Neural progenitor cell (in vitro differentiated cells): ENCODE data around the gene CDKN2B. TPM values are rescaled to one million over a fixed set of nuclear protein-coding genes. Genes with fewer than 3 reads are reported as not detected.

Source experiments
- DNase-seq: peaks from one replicate; pipeline ENCODE4 v3.0.0-alpha.2; 2016; ENCODE audit warnings: low spot score
- H2AFZ ChIP-seq: fragments of 200-600 bp; sonication (generic); replicated peaks from 2 replicates; pipeline ENCODE4 v1.6.1; 2016; ENCODE audit warnings: antibody characterized with exemption
- H3F3A ChIP-seq: fragments of 200-600 bp; sonication (generic); 2 replicates; pipeline ENCODE4 v1.6.1; 2016; ENCODE audit warnings: antibody characterized with exemption, low read depth
- H3K27ac ChIP-seq: fragments of 200-600 bp; sonication (generic); 2 replicates; pipeline ENCODE4 v1.5.1; 2016; ENCODE audit warnings: mild to moderate bottlenecking
- H3K27me3 ChIP-seq: fragments of 200-600 bp; sonication (generic); 2 replicates; pipeline ENCODE4 v1.6.1; 2016; ENCODE audit warnings: mild to moderate bottlenecking, moderate library complexity
- H3K36me3 ChIP-seq: fragments of 200-600 bp; sonication (generic); 2 replicates; pipeline ENCODE4 v1.5.1; 2016
- H3K4me1 ChIP-seq: fragments of 200-600 bp; sonication (generic); 2 replicates; pipeline ENCODE4 v1.6.1; 2016; ENCODE audit warnings: mixed run types
- H3K4me2 ChIP-seq: fragments of 200-600 bp; sonication (generic); 2 replicates; pipeline ENCODE4 v1.6.1; 2016
- H3K4me3 ChIP-seq: fragments of 200-600 bp; sonication (generic); 2 replicates; pipeline ENCODE4 v1.5.1; 2016
- H3K79me2 ChIP-seq: fragments of 200-600 bp; sonication (generic); 2 replicates; pipeline ENCODE4 v1.6.1; 2016; ENCODE audit warnings: low read depth
- H3K9ac ChIP-seq: fragments of 200-600 bp; sonication (generic); 2 replicates; pipeline ENCODE4 v1.6.1; 2016
- H3K9me3 ChIP-seq: fragments of 200-600 bp; sonication (generic); 2 replicates; pipeline ENCODE4 v1.5.1; 2016; ENCODE audit warnings: low read depth
- H4K20me1 ChIP-seq: fragments of 200-600 bp; sonication (generic); 2 replicates; pipeline ENCODE4 v1.6.1; 2016; ENCODE audit warnings: low read depth
- H3K27ac Mint-ChIP-seq: 3 replicates; pipeline ENCODE4 v1.8.0; 2021; ENCODE audit warnings: mixed read lengths
- H3K27me3 Mint-ChIP-seq: 2 replicates; pipeline ENCODE4 v1.8.0; 2022; ENCODE audit warnings: low read depth, mild to moderate bottlenecking, inconsistent platforms, moderate library complexity, mixed read lengths; ENCODE audit not compliant: insufficient read depth
- H3K36me3 Mint-ChIP-seq: 3 replicates; pipeline ENCODE4 v1.8.0; 2021; ENCODE audit warnings: mixed read lengths
- H3K4me1 Mint-ChIP-seq: 3 replicates; pipeline ENCODE4 v1.8.0; 2021; ENCODE audit warnings: mixed read lengths
- H3K4me3 Mint-ChIP-seq: 3 replicates; pipeline ENCODE4 v1.8.0; 2021; ENCODE audit warnings: mild to moderate bottlenecking, moderate library complexity, mixed read lengths
- H3K9me3 Mint-ChIP-seq: 3 replicates; pipeline ENCODE4 v1.8.0; 2020; ENCODE audit warnings: mixed read lengths
- CTCF ChIP-seq: fragments of 200-600 bp; sonication (generic); IDR thresholded peaks from 2 replicates; pipeline ENCODE4 v1.5.1; 2017; ENCODE audit warnings: antibody characterized with exemption, mild to moderate bottlenecking
- EZH2 ChIP-seq: fragments of 200-600 bp; sonication (generic); IDR thresholded peaks from 2 replicates; pipeline ENCODE4 v1.6.1; 2017; ENCODE audit warnings: antibody characterized with exemption, mild to moderate bottlenecking, moderate library complexity
- EZH2phosphoT487 ChIP-seq: fragments of 200-600 bp; sonication (generic); IDR thresholded peaks from 2 replicates; pipeline ENCODE4 v1.6.1; 2017; ENCODE audit warnings: antibody characterized with exemption
- total RNA-seq: library from RNA; depleted of rRNA; stranded (reverse); fragments of >200 nt; gene quantifications from 2 replicates; pipeline ENCODE4 v1.2.3, GENCODE V29; 2015; ENCODE audit warnings: low replicate concordance

Gene CDKN2B
- total RNA-seq, 1 donor from 2014 or later, result 0.07 TPM

- Histone ChIP-seq H3F3A (peaks cover 30% of the 10 kb centered on the region), H4K20me1 (peaks cover 87% of the 10 kb centered on the region), H3K36me3 (no peaks in the 10 kb centered on the region), H3K4me3 (no peak overlapping the region), H3K9ac (no peak overlapping the region), H3K4me2 (no peak overlapping the region), H2AFZ (no peak overlapping the region), H3K4me1 (peaks cover 6% of the 10 kb centered on the region), H3K9me3 (no peaks in the 10 kb centered on the region), H3K79me2 (no peaks in the 10 kb centered on the region), H3K27me3 (peaks cover 100% of the 10 kb centered on the region), H3K27ac (no peak overlapping the region)
- H3K27ac Mint-ChIP-seq, result no peak overlapping the region
- peaks cover 17% of the 10 kb centered on the region for H3K4me1 Mint-ChIP-seq
- H3K4me3 Mint-ChIP-seq, result no peak overlapping the region
- H3K36me3 Mint-ChIP-seq, result peaks cover 2% of the 10 kb centered on the region
- peaks cover 91% of the 10 kb centered on the region for H3K27me3 Mint-ChIP-seq
- DNase-seq, result peak; percentile 18
- TF ChIP-seq CTCF (no peak), EZH2 (no peak), EZH2phosphoT487 (no peak)
- H3K9me3 Mint-ChIP-seq, result peaks cover 14% of the 10 kb centered on the region
These were observed 41.4 kb downstream of the CDKN2B start for GRCh38 chr9:21967702-21968101.

- Histone ChIP-seq H3K27ac (no peak overlapping the region), H4K20me1 (peaks cover 82% of the 10 kb centered on the region), H2AFZ (no peak overlapping the region), H3K36me3 (no peaks in the 10 kb centered on the region), H3K79me2 (no peaks in the 10 kb centered on the region), H3K4me1 (peaks cover 6% of the 10 kb centered on the region), H3K9ac (no peak overlapping the region), H3K4me2 (no peak overlapping the region), H3K4me3 (no peak overlapping the region), H3K27me3 (peaks cover 100% of the 10 kb centered on the region), H3F3A (peaks cover 25% of the 10 kb centered on the region), H3K9me3 (no peaks in the 10 kb centered on the region)
- peaks cover 17% of the 10 kb centered on the region for H3K4me1 Mint-ChIP-seq
- TF ChIP-seq EZH2, result peak; percentile 77
- no peak for TF ChIP-seq CTCF
- TF ChIP-seq EZH2phosphoT487, result peak; percentile 80
- H3K27me3 Mint-ChIP-seq, result peaks cover 87% of the 10 kb centered on the region
- DNase-seq, result peak; percentile 37
- H3K9me3 Mint-ChIP-seq, result peaks cover 15% of the 10 kb centered on the region
- no peak overlapping the region for H3K4me3 Mint-ChIP-seq
- peaks cover 2% of the 10 kb centered on the region for H3K36me3 Mint-ChIP-seq
- H3K27ac Mint-ChIP-seq, result no peak overlapping the region
These were observed 41.9 kb downstream of the CDKN2B start for GRCh38 chr9:21967169-21967568.

- H3K9me3 Mint-ChIP-seq, result peaks cover 15% of the 10 kb centered on the region
- Histone ChIP-seq H3K79me2 (no peaks in the 10 kb centered on the region), H4K20me1 (peaks cover 73% of the 10 kb centered on the region), H3K27ac (no peak overlapping the region), H3F3A (peaks cover 20% of the 10 kb centered on the region), H3K4me3 (no peak overlapping the region), H3K9ac (no peak overlapping the region), H3K9me3 (no peaks in the 10 kb centered on the region), H2AFZ (no peak overlapping the region), H3K4me2 (no peak overlapping the region), H3K36me3 (no peaks in the 10 kb centered on the region), H3K4me1 (peaks cover 6% of the 10 kb centered on the region), H3K27me3 (peaks cover 100% of the 10 kb centered on the region)
- H3K27me3 Mint-ChIP-seq, result peaks cover 81% of the 10 kb centered on the region
- DNase-seq, result peak; percentile 14
- H3K27ac Mint-ChIP-seq, result no peak overlapping the region
- no peak overlapping the region for H3K4me3 Mint-ChIP-seq
- peaks cover 2% of the 10 kb centered on the region for H3K36me3 Mint-ChIP-seq
- peaks cover 16% of the 10 kb centered on the region for H3K4me1 Mint-ChIP-seq
- TF ChIP-seq EZH2, result no peak
- no peak for TF ChIP-seq CTCF
- no peak for TF ChIP-seq EZH2phosphoT487
These were observed 42.8 kb downstream of the CDKN2B start for GRCh38 chr9:21966140-21966851.
